Measurements from ENCODE around the gene EXD3. TPM values are rescaled to one million over a fixed set of nuclear protein-coding genes. Genes with fewer than 3 reads are reported as not detected.

Gene EXD3
- polyA plus RNA-seq, 2 of the 4 experiments (the other 2 are of a cell fraction) = 3.4 to 4.5 TPM

- ChIA-PET CTCF (interaction anchor here (0.9 to 2.8 kb wide), 13 partner anchors 10 to 282 kb away, joined by 3 to 16 read pairs (median 3); partner anchors contain the start of genes EXD3, NOXA1, NRARP and RNF224), POLR2A (interaction anchor here (0.5 to 2.2 kb wide), 7 partner anchors 17 to 342 kb away, joined by 3 to 29 read pairs (median 4); partner anchors contain the start of genes EHMT1, NRARP and TUBB4B)
- ATAC-seq = peak; percentile 32 to 71
- H3K4me2 ChIP-seq = peak overlapping the region; percentile 97
- no peak for FAIRE-seq
- TF ChIP-seq TFCP2L1 (CRISPR knock-in tag; IDR thresholded peaks at IDR 0.05) (0 out of 2 replicates have a peak, but pooled peaks have one; percentile 14), NPAS2 (CRISPR knock-in tag; IDR thresholded peaks at IDR 0.05; ENCODE audit: borderline replicate concordance) (no peak), EHF (CRISPR knock-in tag; IDR thresholded peaks at IDR 0.05) (no peak), ZSCAN20 (CRISPR knock-in tag; IDR thresholded peaks at IDR 0.05) (no peak), HOXA7 (CRISPR knock-in tag; IDR thresholded peaks at IDR 0.05) (no peak), CEBPB (IDR thresholded peaks at IDR 0.05) (0 out of 4 replicates have a peak, but pooled peaks of 1 of the 2 experiments have one; percentile 19), TP53 (CRISPR knock-in tag; IDR thresholded peaks at IDR 0.05) (0 out of 2 replicates have a peak, but pooled peaks have one; percentile 32), MYC (IDR thresholded peaks at IDR 0.05; ENCODE audit: borderline replicate concordance, low read length) (peak; percentile 73; the same call in 1 of the 2 replicates), MAX (IDR thresholded peaks at IDR 0.05) (peak; percentile 84), USF2 (IDR thresholded peaks at IDR 0.05) (peak; percentile 48; the same call in 1 of the 2 replicates)
- peak overlapping the region; percentile 94 to 96 for H3K27ac ChIP-seq
- 25% methylated on average over 21 of the region's 30 CpGs for WGBS (ENCODE audit: missing lambda C conversion rate)
- peak overlapping the region; percentile 72 for H3K4me3 ChIP-seq
- H3K4me1 ChIP-seq = peaks cover 32% of the 10 kb centered on the region
- peak in 1 of 2 experiments; percentile 79 for DNase-seq (ENCODE audit: low read depth in 1 of 2, low spot score in 1 of 2)
- H3K9me3 ChIP-seq = no peaks in the 10 kb centered on the region
These were observed 146.3 kb downstream of the EXD3 start for GRCh38 chr9:137276473-137277328.

GRCh38 chr9:137275588-137276472 lies 147.1 kb downstream of the EXD3 start:
- Histone ChIP-seq H3K27ac (peak overlapping the region; percentile 94 to 96), H3K4me1 (peaks cover 28% of the 10 kb centered on the region), H3K9me3 (no peaks in the 10 kb centered on the region), H3K4me2 (peak overlapping the region; percentile 97), H3K4me3 (no peak overlapping the region)
- POLR2A ChIA-PET = interaction anchor here (1.9 to 2.2 kb wide), 2 partner anchors 26 to 35 kb away, joined by 13 to 29 read pairs; partner anchors contain the start of genes NRARP and TUBB4B
- 86% methylated on average over 21 of the region's 24 CpGs for WGBS (ENCODE audit: missing lambda C conversion rate)
- ATAC-seq (peak; percentile 4 to 14; a peak in 4 of 6 replicates), FAIRE-seq (no peak), DNase-seq (ENCODE audit: low read depth in 1 of 2, low spot score in 1 of 2) (no peak)
- CTCF ChIA-PET = interaction anchor here (0.9 to 2.8 kb wide), 6 partner anchors 9 to 132 kb away, joined by 3 to 16 read pairs (median 12); partner anchors contain the start of genes NRARP and RNF224
- no peak for TF ChIP-seq SREBF2 (IDR thresholded peaks at IDR 0.05)
- no peak for TF ChIP-seq HEYL (CRISPR knock-in tag; IDR thresholded peaks at IDR 0.05)
- no peak for TF ChIP-seq EP300 (IDR thresholded peaks at IDR 0.05)
- TF ChIP-seq ZFP36 (IDR thresholded peaks at IDR 0.05; ENCODE audit: borderline replicate concordance, partially characterized antibody) = no peak
- TF ChIP-seq CHD2 (IDR thresholded peaks at IDR 0.05; ENCODE audit: low read length, partially characterized antibody) = no peak
- TF ChIP-seq HMGXB4 (CRISPR knock-in tag; IDR thresholded peaks at IDR 0.05; ENCODE audit: borderline replicate concordance) = no peak
